Parathyroid adenoma (tissue), 2 donors: ENCODE data around the gene SLC2A13.
"Not testable (repeated sequence)": the region's sequence is repeated elsewhere in the genome, so short reads cannot be mapped to it uniquely, and the experiment has no call there.

ENCODE experiments used
- H2AFZ ChIP-seq: fragments of 300-600 bp; sonication (generic); one replicate; pipeline ENCODE4 v1.7.0; 2017; ENCODE audit warnings: antibody characterized with exemption, mild to moderate bottlenecking
- H3K27ac ChIP-seq: fragments of 300-600 bp; sonication (generic); one replicate; pipeline ENCODE4 v1.7.0; 2017
- H3K27me3 ChIP-seq: fragments of 300-600 bp; sonication (generic); one replicate; pipeline ENCODE4 v1.7.0; 2017; ENCODE audit warnings: low read length; ENCODE audit not compliant: control insufficient read depth, insufficient read depth
- H3K36me3 ChIP-seq: fragments of 300-600 bp; sonication (generic); one replicate; pipeline ENCODE4 v1.7.0; 2017; ENCODE audit warnings: low read length; ENCODE audit not compliant: control insufficient read depth, insufficient read depth
- H3K4me1 ChIP-seq: fragments of 300-600 bp; sonication (generic); one replicate; pipeline ENCODE4 v1.7.0; 2017; ENCODE audit warnings: control low read depth
- H3K4me2 ChIP-seq: fragments of 300-600 bp; sonication (generic); one replicate; pipeline ENCODE4 v1.7.0; 2017; ENCODE audit warnings: low read length
- H3K4me3 ChIP-seq: fragments of 300-600 bp; sonication (generic); one replicate; pipeline ENCODE4 v1.7.0; 2017; ENCODE audit warnings: low read depth, low read length
- H3K79me2 ChIP-seq: fragments of 300-600 bp; sonication (generic); one replicate; pipeline ENCODE4 v1.7.0; 2017; ENCODE audit warnings: control low read depth
- H3K9ac ChIP-seq: fragments of 300-600 bp; sonication (generic); one replicate; pipeline ENCODE4 v1.7.0; 2017; ENCODE audit warnings: mild to moderate bottlenecking
- H3K9me3 ChIP-seq: fragments of 300-600 bp; sonication (generic); one replicate; pipeline ENCODE4 v1.7.0; 2017; ENCODE audit warnings: low read length; ENCODE audit not compliant: control insufficient read depth
- TF ChIP-seq, protein P1 (sequence below): fragments of 300-600 bp; sonication (generic); IDR thresholded peaks from one replicate; pipeline ENCODE4 v1.7.0; 2017; ENCODE audit warnings: antibody characterized with exemption, mild to moderate bottlenecking
- donor health status: primary hyperparathyroidism.

Gene SLC2A13

DNA sequence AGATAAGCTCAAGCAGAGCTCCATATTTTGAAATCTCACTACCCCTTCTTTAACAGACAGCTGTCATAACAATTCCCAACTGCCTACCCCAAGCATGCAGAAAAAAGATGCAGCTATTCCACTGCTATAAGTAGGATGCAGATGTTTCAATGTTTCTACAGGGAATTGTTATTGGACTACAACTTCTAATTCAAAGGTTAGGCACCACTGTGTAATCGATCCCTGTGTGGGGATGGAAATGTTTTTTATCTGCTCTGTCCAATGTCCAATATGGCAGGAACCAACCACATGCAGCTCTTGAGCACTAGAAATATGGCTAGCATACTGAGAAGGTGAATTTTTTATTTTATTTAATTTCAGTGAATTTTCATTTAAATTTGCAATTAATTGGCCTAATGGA, 208.6 kb downstream of the SLC2A13 start:
- TF ChIP-seq, protein P1, sequence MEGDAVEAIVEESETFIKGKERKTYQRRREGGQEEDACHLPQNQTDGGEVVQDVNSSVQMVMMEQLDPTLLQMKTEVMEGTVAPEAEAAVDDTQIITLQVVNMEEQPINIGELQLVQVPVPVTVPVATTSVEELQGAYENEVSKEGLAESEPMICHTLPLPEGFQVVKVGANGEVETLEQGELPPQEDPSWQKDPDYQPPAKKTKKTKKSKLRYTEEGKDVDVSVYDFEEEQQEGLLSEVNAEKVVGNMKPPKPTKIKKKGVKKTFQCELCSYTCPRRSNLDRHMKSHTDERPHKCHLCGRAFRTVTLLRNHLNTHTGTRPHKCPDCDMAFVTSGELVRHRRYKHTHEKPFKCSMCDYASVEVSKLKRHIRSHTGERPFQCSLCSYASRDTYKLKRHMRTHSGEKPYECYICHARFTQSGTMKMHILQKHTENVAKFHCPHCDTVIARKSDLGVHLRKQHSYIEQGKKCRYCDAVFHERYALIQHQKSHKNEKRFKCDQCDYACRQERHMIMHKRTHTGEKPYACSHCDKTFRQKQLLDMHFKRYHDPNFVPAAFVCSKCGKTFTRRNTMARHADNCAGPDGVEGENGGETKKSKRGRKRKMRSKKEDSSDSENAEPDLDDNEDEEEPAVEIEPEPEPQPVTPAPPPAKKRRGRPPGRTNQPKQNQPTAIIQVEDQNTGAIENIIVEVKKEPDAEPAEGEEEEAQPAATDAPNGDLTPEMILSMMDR = no peak
- H3K4me3 ChIP-seq = no peak overlapping the region
- H3K27ac ChIP-seq = no peak overlapping the region
- H3K4me2 ChIP-seq = no peak overlapping the region
- no peaks in the 10 kb centered on the region for H3K36me3 ChIP-seq
- H3K27me3 ChIP-seq = no peaks in the 10 kb centered on the region
- H3K79me2 ChIP-seq = no peaks in the 10 kb centered on the region
- H3K9ac ChIP-seq = no peak overlapping the region
- H3K9me3 ChIP-seq = no peaks in the 10 kb centered on the region
- H2AFZ ChIP-seq = no peak overlapping the region
- no peaks in the 10 kb centered on the region for H3K4me1 ChIP-seq

DNA sequence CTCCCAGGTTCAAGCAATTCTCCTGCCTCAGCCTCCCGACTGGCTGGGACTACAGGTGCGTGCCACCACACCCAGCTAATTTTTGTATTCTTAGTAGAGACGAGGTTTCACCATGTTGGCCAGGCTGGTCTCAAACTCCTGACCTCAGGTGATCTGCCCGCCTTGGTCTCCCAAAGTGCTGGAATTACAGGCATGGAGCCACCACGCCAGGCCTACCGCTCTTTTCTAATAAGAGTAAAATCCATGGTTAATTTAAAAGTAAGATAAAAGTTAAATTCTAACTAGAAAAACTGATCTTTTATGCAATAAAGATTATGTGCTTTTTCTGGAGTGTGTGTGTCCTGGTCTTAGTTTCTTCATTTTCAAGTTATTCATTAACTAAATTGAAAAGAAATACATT, 212.5 kb downstream of the SLC2A13 start:
- H3K4me3 ChIP-seq, H3K4me2 ChIP-seq, H3K36me3 ChIP-seq, H3K79me2 ChIP-seq, H3K9me3 ChIP-seq, H3K27ac ChIP-seq, H3K4me1 ChIP-seq, H3K9ac ChIP-seq, H2AFZ ChIP-seq, H3K27me3 ChIP-seq: not testable (repeated sequence)

DNA sequence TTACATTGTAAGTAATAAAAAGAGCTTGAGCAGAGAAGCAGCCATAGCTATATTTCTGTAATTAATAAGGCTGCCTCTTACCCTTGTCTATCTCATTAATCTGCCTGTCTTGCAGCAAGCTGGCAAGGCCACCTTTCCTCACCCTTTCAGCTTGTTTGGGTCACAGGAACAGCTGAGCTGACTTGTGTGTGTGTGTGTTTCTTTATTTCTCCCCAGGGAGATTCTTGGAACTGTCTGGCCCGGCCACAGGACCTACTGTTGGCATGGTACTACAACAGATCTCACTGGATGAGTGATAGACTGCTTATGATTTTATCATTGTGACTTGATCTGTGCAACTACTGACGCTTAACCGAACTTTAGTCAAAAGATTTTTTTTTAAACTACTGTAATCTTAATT, 213.7 kb downstream of the SLC2A13 start:
- Histone ChIP-seq H3K4me3 (no peak overlapping the region), H3K36me3 (no peaks in the 10 kb centered on the region), H3K27ac (no peak overlapping the region), H3K9me3 (no peaks in the 10 kb centered on the region), H3K9ac (no peak overlapping the region), H3K79me2 (no peaks in the 10 kb centered on the region), H3K27me3 (no peaks in the 10 kb centered on the region), H3K4me2 (no peak overlapping the region), H3K4me1 (no peaks in the 10 kb centered on the region), H2AFZ (no peak overlapping the region)
- TF ChIP-seq, protein P1 = no peak

DNA sequence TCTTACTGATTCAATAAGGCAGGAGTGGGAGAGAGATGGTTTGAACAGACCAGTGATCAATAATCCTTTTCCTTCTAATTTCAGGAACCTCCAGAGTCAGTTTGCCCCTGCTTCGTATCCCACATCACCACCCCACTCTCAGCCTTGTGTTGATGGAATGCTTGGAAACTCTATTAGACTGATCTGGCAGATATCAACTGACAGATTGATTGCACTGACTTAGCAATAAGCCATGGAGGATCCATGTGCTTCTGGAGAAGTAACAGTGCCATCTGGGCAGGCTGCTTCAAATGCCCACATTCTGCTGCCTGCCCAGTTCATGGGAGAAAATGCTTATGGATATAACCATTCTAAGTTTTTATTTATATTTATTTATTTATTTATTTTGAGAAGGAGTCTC, 218.0 kb downstream of the SLC2A13 start:
- no peak overlapping the region for H3K9ac ChIP-seq
- no peak overlapping the region for H2AFZ ChIP-seq
- TF ChIP-seq, protein P1 = no peak
- no peaks in the 10 kb centered on the region for H3K9me3 ChIP-seq
- no peak overlapping the region for H3K27ac ChIP-seq
- no peaks in the 10 kb centered on the region for H3K36me3 ChIP-seq
- no peaks in the 10 kb centered on the region for H3K27me3 ChIP-seq
- H3K4me1 ChIP-seq = no peaks in the 10 kb centered on the region
- no peak overlapping the region for H3K4me2 ChIP-seq
- H3K79me2 ChIP-seq = no peaks in the 10 kb centered on the region
- no peak overlapping the region for H3K4me3 ChIP-seq

DNA sequence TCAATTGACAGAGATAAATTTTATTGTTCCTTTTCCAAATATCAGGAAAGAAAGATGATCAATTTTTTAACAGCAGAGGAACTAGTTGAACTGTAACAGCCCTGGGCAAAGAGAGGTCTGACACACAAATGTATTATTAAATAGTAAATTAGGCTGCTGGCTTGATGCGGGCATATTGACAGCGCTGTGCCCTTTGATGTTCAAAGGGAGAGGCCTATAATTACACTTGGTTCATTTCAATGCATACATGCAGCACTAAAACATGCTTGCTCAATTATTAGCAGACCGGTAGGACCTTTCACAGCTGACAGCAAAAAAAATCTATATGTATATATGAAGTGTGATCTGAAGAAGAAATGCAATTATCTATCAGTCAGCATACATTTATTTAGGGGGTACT, 219.8 kb downstream of the SLC2A13 start:
- Histone ChIP-seq H3K27me3 (no peaks in the 10 kb centered on the region), H3K4me2 (no peak overlapping the region), H3K79me2 (no peaks in the 10 kb centered on the region), H3K36me3 (no peaks in the 10 kb centered on the region), H3K9me3 (no peaks in the 10 kb centered on the region), H3K9ac (no peak overlapping the region), H3K4me1 (no peaks in the 10 kb centered on the region), H2AFZ (no peak overlapping the region), H3K27ac (no peak overlapping the region), H3K4me3 (no peak overlapping the region)
- TF ChIP-seq, protein P1 = no peak
